Right lobe of liver (tissue), 4 donors: ENCODE results near the gene ERVW-1.

Source experiments
- POLR2A ChIP-seq: fragments of 450-650 bp; IDR thresholded peaks from one replicate; pipeline ENCODE4 v1.6.1; 2017; ENCODE audit warnings: antibody characterized with exemption, mild to moderate bottlenecking
- TF ChIP-seq, protein P1 (sequence below), 4 donors: fragments of 200-600 bp in 3 of 4; fragments of 450-650 bp in 1 of 4; IDR thresholded peaks; one replicate each; pipeline versions ENCODE4 v1.5.1 to v1.8.0; 2016 to 2022; ENCODE audit warnings: antibody characterized with exemption in 4 of 4, mild to moderate bottlenecking in 2 of 4
- donor health status: DM: no; HTN: no; CAD: no.
- donor health status: DM: no; HTN: no; CAD: no.
- donor health status: DM: no; HTN: yes; CAD: no.

GRCh38 chr7:92508946-92509345 lies 31.2 kb upstream of the ERVW-1 start:
- TF ChIP-seq, protein P1, sequence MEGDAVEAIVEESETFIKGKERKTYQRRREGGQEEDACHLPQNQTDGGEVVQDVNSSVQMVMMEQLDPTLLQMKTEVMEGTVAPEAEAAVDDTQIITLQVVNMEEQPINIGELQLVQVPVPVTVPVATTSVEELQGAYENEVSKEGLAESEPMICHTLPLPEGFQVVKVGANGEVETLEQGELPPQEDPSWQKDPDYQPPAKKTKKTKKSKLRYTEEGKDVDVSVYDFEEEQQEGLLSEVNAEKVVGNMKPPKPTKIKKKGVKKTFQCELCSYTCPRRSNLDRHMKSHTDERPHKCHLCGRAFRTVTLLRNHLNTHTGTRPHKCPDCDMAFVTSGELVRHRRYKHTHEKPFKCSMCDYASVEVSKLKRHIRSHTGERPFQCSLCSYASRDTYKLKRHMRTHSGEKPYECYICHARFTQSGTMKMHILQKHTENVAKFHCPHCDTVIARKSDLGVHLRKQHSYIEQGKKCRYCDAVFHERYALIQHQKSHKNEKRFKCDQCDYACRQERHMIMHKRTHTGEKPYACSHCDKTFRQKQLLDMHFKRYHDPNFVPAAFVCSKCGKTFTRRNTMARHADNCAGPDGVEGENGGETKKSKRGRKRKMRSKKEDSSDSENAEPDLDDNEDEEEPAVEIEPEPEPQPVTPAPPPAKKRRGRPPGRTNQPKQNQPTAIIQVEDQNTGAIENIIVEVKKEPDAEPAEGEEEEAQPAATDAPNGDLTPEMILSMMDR (IDR thresholded peaks at IDR 0.05): no peak
- no peak for TF ChIP-seq POLR2A
